Keratinocyte (primary cell): Measurements from ENCODE around the gene SEMA3E. TPM values are rescaled to one million over a fixed set of nuclear protein-coding genes. Genes with fewer than 3 reads are reported as not detected.

Experiments used
- DNase-seq: peaks from one replicate; pipeline ENCODE4 v3.0.0-alpha.2; 2011; ENCODE audit warnings: low read depth, missing footprints, low spot score
- FAIRE-seq: peaks from 2 replicates; lab custom pipeline; 2011; peaks lifted over from hg19 to GRCh38; lab: Jason Lieb, UNC
- H2AFZ ChIP-seq: 2 replicates; pipeline ENCODE4 v1.6.0; 2012; ENCODE audit warnings: low read length, control low read depth, inconsistent platforms; ENCODE audit not compliant: control insufficient read depth
- H3K27ac ChIP-seq: 2 replicates; pipeline ENCODE4 v1.5.1; 2011; ENCODE audit warnings: low read length; ENCODE audit not compliant: control insufficient read depth, insufficient read depth
- H3K27me3 ChIP-seq: 3 replicates; pipeline ENCODE4 v1.6.0; 2011; ENCODE audit warnings: low read length; ENCODE audit not compliant: control insufficient read depth, insufficient read depth; ENCODE audit errors: extremely low read depth
- H3K36me3 ChIP-seq, 2 experiments: 2 replicates in 1 of 2; 3 replicates in 1 of 2; pipeline ENCODE4 v1.5.1; 2011; ENCODE audit warnings: low read length in 2 of 2, mild to moderate bottlenecking in 1 of 2; ENCODE audit not compliant: control insufficient read depth in 2 of 2, insufficient read depth in 2 of 2; ENCODE audit errors: extremely low read depth in 1 of 2
- H3K4me1 ChIP-seq: 3 replicates; pipeline ENCODE4 v1.5.1; 2011; ENCODE audit warnings: low read length; ENCODE audit not compliant: control insufficient read depth, insufficient read depth; ENCODE audit errors: extremely low read depth
- H3K4me2 ChIP-seq: 3 replicates; pipeline ENCODE4 v1.6.0; 2011; ENCODE audit warnings: low read depth, low read length; ENCODE audit not compliant: control insufficient read depth, insufficient read depth; ENCODE audit errors: extremely low read depth
- H3K4me3 ChIP-seq, 3 experiments: fragments of 200-600 bp in 1 of 3; sonication (generic) in 1 of 3; 2 replicates in 2 of 3; 3 replicates in 1 of 3; pipeline ENCODE4 v1.5.1; 2011 to 2016; ENCODE audit warnings: low read length in 3 of 3, mild to moderate bottlenecking in 3 of 3, control low read depth in 2 of 3, inconsistent platforms in 1 of 3, low read depth in 1 of 3, mixed read lengths in 1 of 3, mixed run types in 1 of 3, moderate library complexity in 1 of 3; ENCODE audit not compliant: control insufficient read depth in 2 of 3, insufficient read depth in 2 of 3; ENCODE audit errors: extremely low read depth in 1 of 3
- H3K79me2 ChIP-seq: 2 replicates; pipeline ENCODE4 v1.6.0; 2012; ENCODE audit warnings: low read length; ENCODE audit not compliant: control insufficient read depth, insufficient read depth
- H3K9ac ChIP-seq: 3 replicates; pipeline ENCODE4 v1.6.0; 2011; ENCODE audit warnings: low read length; ENCODE audit not compliant: control insufficient read depth, insufficient read depth; ENCODE audit errors: extremely low read depth
- H3K9me1 ChIP-seq: 3 replicates; pipeline ENCODE4 v1.6.0; 2011; ENCODE audit warnings: low read length; ENCODE audit not compliant: control insufficient read depth, insufficient read depth; ENCODE audit errors: extremely low read depth
- H3K9me3 ChIP-seq: 2 replicates; pipeline ENCODE4 v1.5.1; 2012; ENCODE audit warnings: low read depth, low read length; ENCODE audit not compliant: control insufficient read depth
- H4K20me1 ChIP-seq: 3 replicates; pipeline ENCODE4 v1.6.0; 2011; ENCODE audit warnings: low read length; ENCODE audit not compliant: control insufficient read depth, insufficient read depth; ENCODE audit errors: extremely low read depth
- CTCF ChIP-seq, 3 experiments: IDR thresholded peaks in 1 of 3; conservative IDR thresholded peaks in 1 of 3; optimal IDR thresholded peaks in 1 of 3; 2 replicates in 2 of 3; 3 replicates in 1 of 3; pipeline versions ENCODE3 to v1.5.1; 2011; ENCODE audit warnings: low read length in 3 of 3, mild to moderate bottlenecking in 3 of 3, moderate library complexity in 2 of 3, control low read depth in 1 of 3, inconsistent platforms in 1 of 3; ENCODE audit not compliant: insufficient read depth in 2 of 3; ENCODE audit errors: extremely low read depth in 1 of 3
- EZH2 ChIP-seq: IDR thresholded peaks from one replicate; pipeline ENCODE4 v1.6.1; 2012; ENCODE audit warnings: inconsistent platforms, mild to moderate bottlenecking, low read length, moderate library complexity
- dilution Hi-C: fragments of 300-500 bp; cut with MboI; formaldehyde crosslinking; loops from one replicate; pipeline ENCODE4 v1.7.0; 2020; ENCODE audit warnings: low sequenced_read_pairs; ENCODE audit not compliant: extremely low pct_ligation_motif_present
- polyA plus RNA-seq, 5 experiments: library from polyadenylated mRNA; depleted of rRNA in 3 of 5; stranded (reverse) in 3 of 5; stranded (forward) in 1 of 5; unstranded in 1 of 5; fragments of >200 nt; gene quantifications; 1 replicate in 1 of 5; 2 replicates in 3 of 5; 3 replicates in 1 of 5; pipeline versions ENCODE4 v1.2.1 to v1.2.3, GENCODE V29; 2011 to 2012; ENCODE audit warnings: missing spikeins in 2 of 5, low read depth in 1 of 5, low replicate concordance in 1 of 5

SEMA3E gene
- polyA plus RNA-seq, 1 donor (not counting 4 experiments of a cell fraction or from before 2014, with no cell fraction given): 0.21 TPM

- H3K4me1 ChIP-seq: no peaks in the 10 kb centered on the region
- H3K9me1 ChIP-seq: no peaks in the 10 kb centered on the region
- no peak overlapping the region for H3K9ac ChIP-seq
- H3K27me3 ChIP-seq: no peaks in the 10 kb centered on the region
- H3K79me2 ChIP-seq: no peaks in the 10 kb centered on the region
- no peak overlapping the region for H3K27ac ChIP-seq
- H3K4me2 ChIP-seq: no peak overlapping the region
- no peak for DNase-seq
- no peak overlapping the region for H2AFZ ChIP-seq
- FAIRE-seq: peak; percentile 23
- dilution Hi-C loops: no loop called here
- H3K4me3 ChIP-seq: no peak overlapping the region
- no peaks in the 10 kb centered on the region for H4K20me1 ChIP-seq
- no peaks in the 10 kb centered on the region for H3K9me3 ChIP-seq
- no peaks in the 10 kb centered on the region for H3K36me3 ChIP-seq
- TF ChIP-seq CTCF (optimal IDR thresholded peaks at IDR 0.05 in 1 of 3, IDR thresholded peaks at IDR 0.05 in 1 of 3, conservative IDR thresholded peaks at IDR 0.05 in 1 of 3; ENCODE audit: extremely low read depth in 1 of 3, insufficient read depth in 2 of 3, low read length in 3 of 3) (no peak), EZH2 (no peak)
Measured at GRCh38 chr7:83475420-83475819, 173.5 kb downstream of the SEMA3E start.

- Histone ChIP-seq H3K4me2 (no peak overlapping the region), H3K27me3 (no peaks in the 10 kb centered on the region), H3K9ac (no peak overlapping the region), H3K9me3 (no peaks in the 10 kb centered on the region), H4K20me1 (no peaks in the 10 kb centered on the region), H3K36me3 (no peaks in the 10 kb centered on the region), H3K79me2 (no peaks in the 10 kb centered on the region), H3K9me1 (no peaks in the 10 kb centered on the region), H3K4me1 (peaks cover 15% of the 10 kb centered on the region), H2AFZ (no peak overlapping the region), H3K4me3 (no peak overlapping the region), H3K27ac (no peak overlapping the region)
- DNase-seq (no peak), FAIRE-seq (no peak)
- no peak for TF ChIP-seq EZH2
- no peak for TF ChIP-seq CTCF (optimal IDR thresholded peaks at IDR 0.05 in 1 of 3, IDR thresholded peaks at IDR 0.05 in 1 of 3, conservative IDR thresholded peaks at IDR 0.05 in 1 of 3; ENCODE audit: extremely low read depth in 1 of 3, insufficient read depth in 2 of 3, low read length in 3 of 3)
- dilution Hi-C loops: no loop called here
Measured at GRCh38 chr7:83472376-83472775, 176.6 kb downstream of the SEMA3E start.
